H9 (cell line): ENCODE results near the gene STX1A. TPM values are rescaled to one million over a fixed set of nuclear protein-coding genes. Genes with fewer than 3 reads are reported as not detected.

Experiments used
- DNase-seq: peaks from one replicate; pipeline ENCODE4 v3.0.0-alpha.2; 2017
- H2AFZ ChIP-seq: one replicate; pipeline ENCODE4 v1.6.1; 2013; ENCODE audit warnings: mild to moderate bottlenecking, low read length, control low read depth, moderate library complexity
- H2AK5ac ChIP-seq: 2 replicates; pipeline ENCODE4 v1.6.1; 2013; ENCODE audit warnings: low read length, control low read depth, mixed read lengths; ENCODE audit not compliant: insufficient read length
- H2BK120ac ChIP-seq: one replicate; pipeline ENCODE4 v1.6.1; 2013; ENCODE audit warnings: low read depth, mild to moderate bottlenecking, low read length, control low read depth, inconsistent platforms; ENCODE audit not compliant: poor library complexity, severe bottlenecking
- H2BK12ac ChIP-seq: 2 replicates; pipeline ENCODE4 v1.6.1; 2013; ENCODE audit warnings: low read length, control low read depth, mixed read lengths, low read depth; ENCODE audit not compliant: insufficient read length
- H2BK15ac ChIP-seq: 2 replicates; pipeline ENCODE4 v1.6.1; 2013; ENCODE audit warnings: low read depth, low read length, control low read depth
- H2BK20ac ChIP-seq: one replicate; pipeline ENCODE4 v1.6.1; 2013; ENCODE audit warnings: low read depth, mild to moderate bottlenecking, low read length, control low read depth, inconsistent platforms; ENCODE audit not compliant: poor library complexity, severe bottlenecking
- H2BK5ac ChIP-seq: 2 replicates; pipeline ENCODE4 v1.6.1; 2013; ENCODE audit warnings: low read length, control low read depth, mixed read lengths; ENCODE audit not compliant: insufficient read length
- H3K14ac ChIP-seq: 2 replicates; pipeline ENCODE4 v1.6.1; 2013; ENCODE audit warnings: low read length, control low read depth; ENCODE audit not compliant: insufficient read depth
- H3K18ac ChIP-seq: 2 replicates; pipeline ENCODE4 v1.6.1; 2013; ENCODE audit warnings: low read depth, mild to moderate bottlenecking, mixed read lengths, low read length, control low read depth; ENCODE audit not compliant: insufficient read length
- H3K23ac ChIP-seq: 2 replicates; pipeline ENCODE4 v1.6.1; 2013; ENCODE audit warnings: low read length, control low read depth, mixed read lengths, low read depth; ENCODE audit not compliant: insufficient read length
- H3K23me2 ChIP-seq: 2 replicates; pipeline ENCODE4 v1.6.1; 2013; ENCODE audit warnings: low read depth, mild to moderate bottlenecking, mixed read lengths, low read length, control low read depth; ENCODE audit not compliant: insufficient read length, poor library complexity, severe bottlenecking
- H3K27ac ChIP-seq: 2 replicates; pipeline ENCODE4 v1.5.1; 2013; ENCODE audit warnings: low read length, control low read depth, mixed read lengths, low read depth; ENCODE audit not compliant: insufficient read length
- H3K27me3 ChIP-seq: 2 replicates; pipeline ENCODE4 v1.6.1; 2013; ENCODE audit warnings: low read length, control low read depth, inconsistent platforms; ENCODE audit not compliant: insufficient read depth
- H3K4ac ChIP-seq: 2 replicates; pipeline ENCODE4 v1.6.1; 2013; ENCODE audit warnings: low read depth, mild to moderate bottlenecking, control low read depth, inconsistent platforms, low read length, moderate library complexity
- H3K4me1 ChIP-seq: 2 replicates; pipeline ENCODE4 v1.6.1; 2013; ENCODE audit warnings: low read length, control low read depth, inconsistent platforms; ENCODE audit not compliant: insufficient read depth
- H3K4me2 ChIP-seq: 2 replicates; pipeline ENCODE4 v1.6.1; 2013; ENCODE audit warnings: low read length, control low read depth, mixed read lengths; ENCODE audit not compliant: insufficient read length, insufficient read depth
- H3K56ac ChIP-seq: 2 replicates; pipeline ENCODE4 v1.6.1; 2013; ENCODE audit warnings: low read depth, mild to moderate bottlenecking, mixed read lengths, low read length, control low read depth; ENCODE audit not compliant: insufficient read length
- H3K79me1 ChIP-seq: 2 replicates; pipeline ENCODE4 v1.6.1; 2013; ENCODE audit warnings: low read depth, mild to moderate bottlenecking, moderate library complexity, low read length, control low read depth, inconsistent platforms; ENCODE audit not compliant: insufficient read depth, poor library complexity, severe bottlenecking
- H3K79me2 ChIP-seq: 2 replicates; pipeline ENCODE4 v1.6.1; 2013; ENCODE audit warnings: low read length, control low read depth, inconsistent platforms; ENCODE audit not compliant: insufficient read depth
- H3K9ac ChIP-seq: 2 replicates; pipeline ENCODE4 v1.6.1; 2013; ENCODE audit warnings: low read length, control low read depth, mixed read lengths; ENCODE audit not compliant: insufficient read length; ENCODE audit errors: extremely low read depth
- H3K9me3 ChIP-seq: one replicate; pipeline ENCODE4 v1.6.1; 2013; ENCODE audit warnings: low read depth, low read length, inconsistent platforms; ENCODE audit not compliant: control insufficient read depth
- H3T11ph ChIP-seq: one replicate; pipeline ENCODE4 v1.6.1; 2013; ENCODE audit warnings: mild to moderate bottlenecking, low read length, control low read depth, inconsistent platforms
- H4K20me1 ChIP-seq: one replicate; pipeline ENCODE4 v1.6.1; 2013; ENCODE audit not compliant: control insufficient read depth, insufficient read length, insufficient read depth
- H4K5ac ChIP-seq: 2 replicates; pipeline ENCODE4 v1.6.1; 2013; ENCODE audit warnings: low read depth, mild to moderate bottlenecking, mixed read lengths, low read length, control low read depth; ENCODE audit not compliant: insufficient read length
- H4K8ac ChIP-seq: replicated peaks from 2 replicates; pipeline ENCODE4 v1.6.1; 2013; ENCODE audit warnings: low read length, control low read depth, mixed read lengths, low read depth; ENCODE audit not compliant: insufficient read length
- H4K91ac ChIP-seq: 2 replicates; pipeline ENCODE4 v1.6.1; 2013; ENCODE audit warnings: low read depth, mild to moderate bottlenecking, moderate library complexity, mixed read lengths, low read length, control low read depth; ENCODE audit not compliant: insufficient read length
- H3K27ac Mint-ChIP-seq, 3 experiments: 2 replicates in 2 of 3; 3 replicates in 1 of 3; pipeline ENCODE4 v1.8.0; 2020 to 2021; ENCODE audit warnings: mixed read lengths in 3 of 3, mild to moderate bottlenecking in 1 of 3, moderate library complexity in 1 of 3
- H3K27me3 Mint-ChIP-seq: 2 replicates; pipeline ENCODE4 v1.8.0; 2021; ENCODE audit warnings: low read depth, mild to moderate bottlenecking, moderate library complexity, mixed read lengths
- H3K36me3 Mint-ChIP-seq, 3 experiments: 2 replicates in 2 of 3; 3 replicates in 1 of 3; pipeline ENCODE4 v1.8.0; 2020 to 2021; ENCODE audit warnings: low read depth in 3 of 3, mixed read lengths in 3 of 3; ENCODE audit not compliant: insufficient read depth in 1 of 3
- H3K4me1 Mint-ChIP-seq, 2 experiments: 2 replicates each; pipeline ENCODE4 v1.8.0; 2020; ENCODE audit warnings: mixed read lengths in 2 of 2
- H3K4me3 Mint-ChIP-seq, 2 experiments: 2 replicates in 1 of 2; 3 replicates in 1 of 2; pipeline ENCODE4 v1.8.0; 2020 to 2021; ENCODE audit warnings: mild to moderate bottlenecking in 2 of 2, mixed read lengths in 2 of 2, moderate library complexity in 1 of 2
- H3K9me3 Mint-ChIP-seq, 2 experiments: 2 replicates in 1 of 2; 3 replicates in 1 of 2; pipeline ENCODE4 v1.8.0; 2020; ENCODE audit warnings: mild to moderate bottlenecking in 2 of 2, mixed read lengths in 2 of 2, moderate library complexity in 1 of 2
- CTCF ChIP-seq: fragments of 200-600 bp; sonication (generic); conservative IDR thresholded peaks from 3 replicates; pipeline ENCODE4 v1.8.0; 2021; ENCODE audit warnings: antibody characterized with exemption, mild to moderate bottlenecking
- WGBS: extraction: QIAGEN DNeasy Blood & Tissue Kit; methylation state at CpG from one replicate; pipeline ENCODE4 v1.1.7; 2013; ENCODE audit warnings: missing lambda C conversion rate, low lambda C conversion rate, mixed read lengths; ENCODE audit not compliant: insufficient read length; ENCODE audit errors: extremely low coverage; 5-methylcytosine and 5-hydroxymethylcytosine counted together
- total RNA-seq: library from RNA; stranded (reverse); gene quantifications from 2 replicates; pipeline ENCODE4 v1.2.1, GENCODE V29; 2021

STX1A gene
- total RNA-seq, 1 experiment from 2014 or later, result 10.1 TPM

GRCh38 chr7:73699370-73700068 is 19.9 kb downstream of the STX1A start:
- Histone ChIP-seq H2BK5ac (no peak overlapping the region), H2AK5ac (no peak overlapping the region), H2BK120ac (no peak overlapping the region), H4K20me1 (no peaks in the 10 kb centered on the region), H2AFZ (no peak overlapping the region), H4K5ac (no peak overlapping the region), H3K18ac (no peak overlapping the region), H2BK20ac (no peak overlapping the region), H4K91ac (no peak overlapping the region), H3T11ph (no peak overlapping the region), H3K23me2 (peaks cover 2% of the 10 kb centered on the region), H3K56ac (no peak overlapping the region), H3K14ac (no peak overlapping the region), H3K23ac (no peak overlapping the region), H2BK15ac (no peak overlapping the region), H3K4me2 (no peak overlapping the region), H3K9ac (no peak overlapping the region), H3K79me1 (no peaks in the 10 kb centered on the region), H3K27ac (no peak overlapping the region), H3K4ac (no peak overlapping the region), H2BK12ac (no peak overlapping the region), H3K9me3 (no peaks in the 10 kb centered on the region), H3K27me3 (no peaks in the 10 kb centered on the region), H3K4me1 (no peaks in the 10 kb centered on the region; the same call in 1 of the 2 replicates), H3K79me2 (no peaks in the 10 kb centered on the region), H4K8ac (no peak overlapping the region)
- no peak for DNase-seq
- no peak for TF ChIP-seq CTCF
- H3K36me3 Mint-ChIP-seq, result peaks cover 35 to 65% (median 57%) of the 10 kb centered on the region in 3 experiments
- no peaks in the 10 kb centered on the region for H3K9me3 Mint-ChIP-seq
- H3K4me1 Mint-ChIP-seq, result peaks cover 9 to 24% of the 10 kb centered on the region in 2 experiments
- H3K27ac Mint-ChIP-seq, result peak overlapping the region in 1 of 3 experiments; percentile 55; a peak in 2 of 7 replicates
- H3K27me3 Mint-ChIP-seq, result no peaks in the 10 kb centered on the region; the same call in 1 of the 2 replicates
- H3K4me3 Mint-ChIP-seq, result peak overlapping the region in 1 of 2 experiments; percentile 46; a peak in 1 of 5 replicates
- WGBS, result no CpG with 5 or more reads among the region's 15 CpGs
